CD14-positive monocyte (primary cell): ENCODE measurements around the gene SLU7. TPM values are rescaled to one million over a fixed set of nuclear protein-coding genes. Genes with fewer than 3 reads are reported as not detected.

Experiments used
- DNase-seq, 3 donors: peaks; one replicate each; pipeline ENCODE4 v3.0.0-alpha.2; 2011 to 2022
- H2AFZ ChIP-seq: 2 replicates; pipeline ENCODE4 v1.6.0; 2012; ENCODE audit warnings: mild to moderate bottlenecking, low read depth, low read length, inconsistent platforms; ENCODE audit not compliant: insufficient read depth, poor library complexity, severe bottlenecking
- H3K27ac ChIP-seq, 2 donors: 1 replicate in 1 of 2; 2 replicates in 1 of 2; pipeline ENCODE4 v1.5.1; 2012 to 2013; ENCODE audit warnings: low read length in 2 of 2, control low read depth in 1 of 2, inconsistent platforms in 1 of 2, low read depth in 1 of 2, mild to moderate bottlenecking in 1 of 2
- H3K27me3 ChIP-seq, 2 donors: one replicate each; pipeline versions ENCODE4 v1.6.0 to v1.6.1; 2011 to 2013; ENCODE audit warnings: low read length in 2 of 2; ENCODE audit not compliant: control insufficient read depth in 2 of 2, insufficient read depth in 2 of 2
- H3K36me3 ChIP-seq, 2 donors: replicated peaks in 1 of 2; 1 replicate in 1 of 2; 2 replicates in 1 of 2; pipeline versions ENCODE4 v1.5.1 to v1.6.1; 2012 to 2013; ENCODE audit warnings: low read length in 2 of 2, control low read depth in 1 of 2, inconsistent platforms in 1 of 2, mild to moderate bottlenecking in 1 of 2; ENCODE audit not compliant: insufficient read depth in 2 of 2, control insufficient read depth in 1 of 2
- H3K4me1 ChIP-seq, 2 donors: 1 replicate in 1 of 2; 2 replicates in 1 of 2; pipeline versions ENCODE4 v1.5.1 to v1.6.1; 2012 to 2013; ENCODE audit warnings: low read length in 2 of 2, control low read depth in 1 of 2, inconsistent platforms in 1 of 2, mild to moderate bottlenecking in 1 of 2, moderate library complexity in 1 of 2; ENCODE audit not compliant: insufficient read depth in 2 of 2, control insufficient read depth in 1 of 2
- H3K4me2 ChIP-seq: replicated peaks from 2 replicates; pipeline ENCODE3; 2012; ENCODE audit warnings: low read length, moderate library complexity, mild to moderate bottlenecking; ENCODE audit not compliant: poor library complexity, severe bottlenecking; ENCODE audit errors: extremely low read depth
- H3K4me3 ChIP-seq, 3 experiments: fragments of 200-600 bp in 1 of 3; sonication (generic) in 1 of 3; replicated peaks in 1 of 3; 1 replicate in 2 of 3; 2 replicates in 1 of 3; pipeline ENCODE4 v1.5.1; 2011 to 2013; ENCODE audit warnings: low read length in 3 of 3, mild to moderate bottlenecking in 3 of 3, control low read depth in 2 of 3, low read depth in 2 of 3, inconsistent platforms in 1 of 3, moderate library complexity in 1 of 3
- H3K79me2 ChIP-seq: 2 replicates; pipeline ENCODE4 v1.6.0; 2012; ENCODE audit warnings: mild to moderate bottlenecking, control low read depth, inconsistent platforms, low read length, moderate library complexity; ENCODE audit not compliant: insufficient read depth
- H3K9ac ChIP-seq: 2 replicates; pipeline ENCODE4 v1.6.0; 2017; ENCODE audit warnings: low read length, mild to moderate bottlenecking; ENCODE audit not compliant: insufficient read depth, poor library complexity, severe bottlenecking
- H3K9me3 ChIP-seq, 2 donors: replicated peaks in 1 of 2; 1 replicate in 1 of 2; 2 replicates in 1 of 2; pipeline versions ENCODE4 v1.5.1 to v1.6.1; 2012 to 2013; ENCODE audit warnings: low read length in 2 of 2, control low read depth in 1 of 2; ENCODE audit not compliant: control insufficient read depth in 1 of 2, insufficient read depth in 1 of 2
- H4K20me1 ChIP-seq: 2 replicates; pipeline ENCODE4 v1.6.0; 2012; ENCODE audit warnings: mild to moderate bottlenecking, low read length, control low read depth, moderate library complexity; ENCODE audit not compliant: insufficient read depth
- H3K27ac Mint-ChIP-seq, 7 donors: one replicate each; pipeline ENCODE4 v1.8.0; 2020; ENCODE audit warnings: mild to moderate bottlenecking in 7 of 7, mixed read lengths in 7 of 7, moderate library complexity in 6 of 7, inconsistent platforms in 2 of 7
- H3K27me3 Mint-ChIP-seq, 3 donors: one replicate each; pipeline ENCODE4 v1.8.0; 2021 to 2022; ENCODE audit warnings: low read depth in 3 of 3, mild to moderate bottlenecking in 3 of 3, mixed read lengths in 3 of 3, moderate library complexity in 3 of 3, inconsistent platforms in 1 of 3
- H3K36me3 Mint-ChIP-seq, 2 donors: one replicate each; pipeline ENCODE4 v1.8.0; 2020; ENCODE audit warnings: mixed read lengths in 2 of 2, inconsistent platforms in 1 of 2, mild to moderate bottlenecking in 1 of 2
- H3K4me1 Mint-ChIP-seq: one replicate; pipeline ENCODE4 v1.8.0; 2020; ENCODE audit warnings: mild to moderate bottlenecking, mixed read lengths
- H3K4me3 Mint-ChIP-seq, 2 donors: one replicate each; pipeline ENCODE4 v1.8.0; 2020; ENCODE audit warnings: mild to moderate bottlenecking in 2 of 2, mixed read lengths in 2 of 2, moderate library complexity in 1 of 2
- H3K9me3 Mint-ChIP-seq, 7 donors: one replicate each; pipeline ENCODE4 v1.8.0; 2020 to 2022; ENCODE audit warnings: mixed read lengths in 7 of 7, mild to moderate bottlenecking in 6 of 7, moderate library complexity in 6 of 7, inconsistent platforms in 2 of 7
- CTCF ChIP-seq: fragments of 200-600 bp; IDR thresholded peaks from one replicate; pipeline ENCODE4 v1.8.0; 2022; ENCODE audit warnings: antibody characterized with exemption, mild to moderate bottlenecking
- WGBS: methylation state at CpG from one replicate; pipeline ENCODE4 v1.1.5; 2013; ENCODE audit warnings: missing lambda C conversion rate; ENCODE audit not compliant: insufficient coverage; 5-methylcytosine and 5-hydroxymethylcytosine counted together
- intact Hi-C, 2 donors: fragments of 100-400 bp; cut with micrococcal nuclease; formaldehyde crosslinking; loops; one replicate each; pipeline versions ENCODE4 v1.15.0 to v1.15.1; 2023
- polyA plus RNA-seq, 3 donors: library from polyadenylated mRNA; depleted of rRNA in 1 of 3; unstranded in 2 of 3; stranded (reverse) in 1 of 3; fragments of 300-500 nt in 2 of 3; fragments of >200 nt in 1 of 3; fragmentation: Illumina TruSeq in 2 of 3; gene quantifications; 1 replicate in 2 of 3; 2 replicates in 1 of 3; pipeline ENCODE4 v1.2.3, GENCODE V29; 2012 to 2021

SLU7 gene
- polyA plus RNA-seq, 3 donors, result 38.4 to 61.6 (median 42.3) TPM

GRCh38 chr5:160382346-160382745 is 36.5 kb downstream of the SLU7 start:
- H3K4me1 Mint-ChIP-seq, result peaks cover 4% of the 10 kb centered on the region
- peaks cover 3 to 4% of the 10 kb centered on the region in 2 donors for H3K9me3 ChIP-seq
- 80% methylated on average over 1 of the region's 3 CpGs for WGBS

GRCh38 chr5:160380041-160380440 is 38.8 kb downstream of the SLU7 start:
- no peak for DNase-seq
- Histone ChIP-seq H3K27me3 (peaks cover 4 to 7% of the 10 kb centered on the region in 2 donors), H2AFZ (no peak overlapping the region), H3K9ac (no peak overlapping the region), H3K4me3 (no peak overlapping the region), H4K20me1 (no peaks in the 10 kb centered on the region), H3K79me2 (no peaks in the 10 kb centered on the region), H3K36me3 (no peaks in the 10 kb centered on the region), H3K4me2 (no peak overlapping the region), H3K27ac (no peak overlapping the region), H3K9me3 (no peaks in the 10 kb centered on the region), H3K4me1 (no peaks in the 10 kb centered on the region)
- Mint-ChIP-seq H3K4me1 (peaks cover 4% of the 10 kb centered on the region), H3K36me3 (no peaks in the 10 kb centered on the region), H3K27ac (no peak overlapping the region), H3K27me3 (peaks cover 7 to 24% (median 9%) of the 10 kb centered on the region in 3 donors), H3K4me3 (no peak overlapping the region), H3K9me3 (no peaks in the 10 kb centered on the region)
- no peak for TF ChIP-seq CTCF
- no CpG with 5 or more reads among the region's 2 CpGs for WGBS
- intact Hi-C loops, result no loop called here

More at GRCh38 chr5:160382346-160382745, 36.5 kb downstream of the SLU7 start:
- Histone ChIP-seq H3K4me2 (no peak overlapping the region), H3K9ac (no peak overlapping the region), H3K4me1 (no peaks in the 10 kb centered on the region), H2AFZ (no peak overlapping the region), H3K27me3 (peaks cover 0 to 2% of the 10 kb centered on the region in 2 donors), H3K27ac (no peak overlapping the region), H3K36me3 (no peaks in the 10 kb centered on the region), H3K79me2 (no peaks in the 10 kb centered on the region), H4K20me1 (no peaks in the 10 kb centered on the region), H3K4me3 (no peak overlapping the region)
- H3K4me3 Mint-ChIP-seq, result no peak overlapping the region
- no peak for DNase-seq
- peaks cover 2 to 12% (median 3%) of the 10 kb centered on the region in 3 donors for H3K27me3 Mint-ChIP-seq
- intact Hi-C loops, result no loop called here
- H3K36me3 Mint-ChIP-seq, result no peaks in the 10 kb centered on the region
- no peak for TF ChIP-seq CTCF
- peaks cover 0 to 8% (median 6%) of the 10 kb centered on the region in 7 donors for H3K9me3 Mint-ChIP-seq
- no peak overlapping the region for H3K27ac Mint-ChIP-seq
